ENCODE data around the gene INTS15.

INTS15 gene

GRCh38 chr7:6640246-6640721 is 50.5 kb downstream of the INTS15 start:
- in situ Hi-C loops (cut with MboI; ENCODE audit: low sequenced_read_pairs): loop anchor here (25.0 kb wide), 1 partner anchor 97 kb away; no protein-coding TSS in a partner anchor

GRCh38 chr7:6641305-6642035 is 51.6 kb downstream of the INTS15 start:
- in situ Hi-C loops (cut with MboI; ENCODE audit: low sequenced_read_pairs): loop anchor here (25.0 kb wide), 1 partner anchor 96 kb away; no protein-coding TSS in a partner anchor

- in situ Hi-C loops (cut with MboI; ENCODE audit: low sequenced_read_pairs): loop anchor here (25.0 kb wide), 1 partner anchor 95 kb away; no protein-coding TSS in a partner anchor
Observed at GRCh38 chr7:6642239-6642839, 52.5 kb downstream of the INTS15 start.

DNA sequence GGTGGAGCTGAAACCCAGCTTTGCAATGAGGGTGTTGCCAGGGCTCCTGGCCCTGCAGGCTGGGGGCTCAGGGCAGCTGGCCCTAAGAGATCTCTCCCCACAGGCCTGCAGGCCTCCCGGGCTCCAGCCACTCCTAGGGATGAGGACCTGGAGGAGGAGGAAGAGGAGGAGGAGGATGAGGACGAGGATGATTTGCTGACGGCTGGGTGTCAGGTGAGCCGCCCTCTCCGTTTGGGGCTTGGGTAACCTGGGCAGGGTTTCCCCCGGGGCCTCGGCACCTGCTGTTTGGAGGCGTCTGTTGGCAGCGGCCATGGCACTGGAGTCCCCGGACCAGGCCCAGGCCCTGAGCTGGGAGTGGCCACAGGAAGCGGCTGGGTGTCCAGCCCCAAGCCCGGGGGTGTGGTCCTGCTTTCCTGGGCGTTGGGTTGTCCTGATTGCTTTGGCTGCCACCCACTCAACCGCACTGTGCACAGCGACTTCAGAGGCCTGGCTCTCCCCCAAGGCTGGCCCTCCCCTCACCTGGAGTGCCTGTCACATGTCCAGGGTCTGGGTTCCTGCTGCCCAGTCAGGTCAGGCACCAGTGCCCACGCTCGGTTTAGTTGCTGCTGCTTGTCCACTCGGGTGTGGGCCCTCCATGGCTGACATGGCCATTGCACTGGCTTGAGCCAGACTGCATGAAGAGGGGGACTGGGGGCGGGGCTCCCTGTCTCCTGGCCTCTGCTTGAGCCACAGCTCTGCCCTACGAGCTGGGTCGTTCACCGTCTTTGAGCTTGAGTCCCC is 53.2 kb downstream of the INTS15 start:
- in situ Hi-C loops (cut with MboI; ENCODE audit: low sequenced_read_pairs): loop anchor here (25.0 kb wide), 1 partner anchor 94 kb away; no protein-coding TSS in a partner anchor

DNA sequence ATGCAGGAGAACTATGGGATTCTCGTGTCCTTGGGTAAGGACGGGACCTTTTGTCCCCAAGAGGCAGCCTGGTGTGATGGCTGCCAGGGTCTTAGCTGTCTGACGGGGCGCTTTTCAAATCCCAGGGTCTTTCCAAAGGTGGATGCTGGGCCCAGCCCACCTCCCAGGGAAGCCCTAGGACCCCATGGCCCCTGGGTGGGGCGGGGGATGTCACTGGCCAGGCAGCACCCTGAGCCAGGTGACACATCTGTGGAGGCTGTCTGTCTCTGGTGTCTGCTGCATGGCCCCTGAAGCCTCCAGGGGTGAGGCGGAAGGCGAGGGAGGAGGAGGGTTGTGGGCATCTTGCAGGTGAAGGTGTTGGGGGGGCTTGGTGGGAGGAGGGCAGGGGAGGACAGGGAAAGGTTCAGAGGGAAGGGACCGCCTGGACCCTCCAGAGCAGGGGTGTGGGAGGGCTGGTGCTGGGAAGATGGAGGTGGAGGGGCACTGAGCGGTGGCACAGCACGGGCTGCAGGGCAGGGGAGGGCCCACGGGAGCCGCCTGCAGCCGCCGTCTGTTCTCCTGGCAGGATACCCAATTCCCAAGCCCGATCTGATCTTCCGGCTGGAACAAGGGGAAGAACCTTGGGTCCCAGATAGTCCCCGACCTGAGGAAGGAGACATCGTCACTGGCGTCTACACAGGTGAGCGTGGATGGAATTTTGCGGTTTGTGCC is 54.2 kb downstream of the INTS15 start:
- in situ Hi-C loops (cut with MboI; ENCODE audit: low sequenced_read_pairs): loop anchor here (25.0 kb wide), 1 partner anchor 93 kb away; no protein-coding TSS in a partner anchor

- in situ Hi-C loops (cut with MboI; ENCODE audit: low sequenced_read_pairs): loop anchor here (25.0 kb wide), 1 partner anchor 93 kb away; no protein-coding TSS in a partner anchor
Observed at GRCh38 chr7:6644728-6645127, 54.9 kb downstream of the INTS15 start.

DNA sequence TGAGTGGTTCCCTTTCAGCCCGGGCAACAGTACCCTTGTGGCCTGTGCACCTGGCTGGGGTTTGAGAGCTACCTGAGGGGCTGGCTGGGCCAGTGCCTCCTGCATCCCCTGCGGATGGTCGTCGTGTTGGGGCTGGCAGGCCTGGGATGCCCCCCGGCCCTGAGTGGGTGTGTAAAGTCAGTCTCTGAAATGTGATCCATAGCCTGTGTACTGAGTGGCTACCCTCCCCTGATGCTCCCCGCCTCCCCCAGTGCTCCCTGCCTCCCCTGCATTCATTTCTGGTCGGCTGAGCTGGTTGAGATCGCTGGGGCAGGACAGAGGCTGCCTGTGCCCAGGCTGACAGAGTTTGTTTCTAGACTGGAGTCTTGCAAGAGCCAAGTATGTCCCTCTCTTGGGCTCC is 56.6 kb downstream of the INTS15 start:
- in situ Hi-C loops (cut with MboI; ENCODE audit: low sequenced_read_pairs): loop anchor here (25.0 kb wide), 1 partner anchor 91 kb away; no protein-coding TSS in a partner anchor

DNA sequence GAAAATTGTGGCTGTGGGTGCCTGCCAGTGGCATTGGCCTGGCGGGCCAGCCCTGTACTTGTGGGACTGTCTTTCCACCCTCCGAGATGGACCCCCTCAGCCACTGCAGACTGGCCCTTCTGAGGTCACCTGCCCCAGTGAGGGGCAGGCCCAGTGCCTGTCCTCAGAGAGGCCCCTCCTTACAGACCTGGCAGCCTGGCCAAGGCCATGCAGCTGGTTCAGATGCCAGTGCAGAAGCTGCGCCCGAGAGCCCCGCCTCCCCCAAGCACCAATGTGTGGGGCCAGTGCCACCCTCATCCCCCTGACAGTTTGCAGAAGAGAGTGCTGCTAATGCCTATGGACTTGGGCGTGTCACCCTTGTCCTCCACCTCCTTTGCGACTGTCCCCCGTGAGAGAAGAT is 57.3 kb downstream of the INTS15 start:
- in situ Hi-C loops (cut with MboI; ENCODE audit: low sequenced_read_pairs): loop anchor here (25.0 kb wide), 1 partner anchor 90 kb away; no protein-coding TSS in a partner anchor

GRCh38 chr7:6647541-6647940 is 57.7 kb downstream of the INTS15 start:
- in situ Hi-C loops (cut with MboI; ENCODE audit: low sequenced_read_pairs): loop anchor here (25.0 kb wide), 1 partner anchor 90 kb away; no protein-coding TSS in a partner anchor

DNA sequence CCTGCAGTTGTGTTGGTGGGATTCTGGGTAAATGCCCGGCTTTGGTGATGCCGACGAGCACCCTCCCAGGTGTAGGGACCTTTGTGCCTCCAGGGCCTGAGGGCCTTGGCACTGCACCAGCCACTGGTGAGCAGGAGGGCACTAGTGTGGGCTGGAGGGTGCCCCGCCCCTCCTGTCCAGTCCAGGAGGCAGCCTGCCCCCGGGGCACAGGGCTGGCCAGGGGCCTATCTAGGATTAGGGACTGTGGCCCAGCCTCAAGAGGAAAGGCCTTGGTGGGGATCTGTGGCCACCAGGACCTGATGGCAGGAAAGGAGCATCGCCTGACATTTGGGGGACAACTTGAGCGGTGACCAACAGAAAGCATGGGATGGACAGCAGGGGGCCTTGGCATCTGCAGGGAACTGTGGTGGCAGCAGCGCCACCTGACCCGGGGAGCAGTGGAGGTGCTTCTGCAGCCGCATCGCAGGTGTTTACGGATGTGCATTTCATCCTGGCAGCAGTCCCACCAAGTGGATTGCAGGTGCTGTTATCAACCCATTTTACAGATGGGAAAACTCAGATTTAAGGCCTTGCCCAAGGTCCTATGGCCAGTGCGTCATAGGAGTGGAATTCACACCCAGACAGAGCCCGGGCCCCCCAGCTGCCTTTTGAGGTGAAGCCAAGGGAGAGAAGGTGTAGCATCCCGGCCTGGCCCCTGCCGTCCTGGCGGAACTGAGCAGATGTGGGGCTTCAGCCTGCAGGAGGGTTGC is 58.4 kb downstream of the INTS15 start:
- in situ Hi-C loops (cut with MboI; ENCODE audit: low sequenced_read_pairs): loop anchor here (25.0 kb wide), 1 partner anchor 89 kb away; no protein-coding TSS in a partner anchor

- in situ Hi-C loops (cut with MboI; ENCODE audit: low sequenced_read_pairs): loop anchor here (25.0 kb wide), 1 partner anchor 89 kb away; no protein-coding TSS in a partner anchor
Observed at GRCh38 chr7:6648815-6649104, 58.9 kb downstream of the INTS15 start.

- in situ Hi-C loops (cut with MboI; ENCODE audit: low sequenced_read_pairs): loop anchor here (25.0 kb wide), 1 partner anchor 88 kb away; no protein-coding TSS in a partner anchor
Observed at GRCh38 chr7:6649241-6649961, 59.6 kb downstream of the INTS15 start.

GRCh38 chr7:6650086-6650485 is 60.3 kb downstream of the INTS15 start:
- in situ Hi-C loops (cut with MboI; ENCODE audit: low sequenced_read_pairs): no loop called here

DNA sequence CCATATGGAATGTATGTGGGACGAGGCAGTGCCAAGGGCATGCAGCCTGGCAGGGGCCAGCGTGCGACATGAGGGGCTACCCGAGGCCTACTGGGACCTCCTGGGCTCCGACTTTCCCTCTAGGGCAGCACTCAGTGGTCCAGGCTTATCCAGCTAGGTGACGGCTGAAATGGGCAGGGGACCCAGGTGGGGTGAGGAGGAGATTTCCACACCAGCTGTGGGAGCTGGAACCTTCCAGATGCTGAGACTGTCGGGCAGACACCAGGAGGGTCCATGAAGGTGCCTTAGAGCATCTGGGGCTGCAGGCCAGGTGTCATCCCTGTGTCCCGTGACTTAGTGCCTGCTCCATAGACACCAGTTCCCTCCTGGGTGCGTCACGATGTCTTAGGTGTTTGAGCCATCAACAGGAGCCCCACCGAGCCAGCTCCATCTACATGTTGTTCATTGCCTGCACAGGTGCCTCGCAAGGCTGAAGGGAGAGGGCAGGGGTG is 60.7 kb downstream of the INTS15 start:
- in situ Hi-C loops (cut with MboI; ENCODE audit: low sequenced_read_pairs): no loop called here

GRCh38 chr7:6651851-6652445 is 62.1 kb downstream of the INTS15 start:
- in situ Hi-C loops (cut with MboI; ENCODE audit: low sequenced_read_pairs): no loop called here

- in situ Hi-C loops (cut with MboI; ENCODE audit: low sequenced_read_pairs): no loop called here
Observed at GRCh38 chr7:6652446-6653011, 62.7 kb downstream of the INTS15 start.

DNA sequence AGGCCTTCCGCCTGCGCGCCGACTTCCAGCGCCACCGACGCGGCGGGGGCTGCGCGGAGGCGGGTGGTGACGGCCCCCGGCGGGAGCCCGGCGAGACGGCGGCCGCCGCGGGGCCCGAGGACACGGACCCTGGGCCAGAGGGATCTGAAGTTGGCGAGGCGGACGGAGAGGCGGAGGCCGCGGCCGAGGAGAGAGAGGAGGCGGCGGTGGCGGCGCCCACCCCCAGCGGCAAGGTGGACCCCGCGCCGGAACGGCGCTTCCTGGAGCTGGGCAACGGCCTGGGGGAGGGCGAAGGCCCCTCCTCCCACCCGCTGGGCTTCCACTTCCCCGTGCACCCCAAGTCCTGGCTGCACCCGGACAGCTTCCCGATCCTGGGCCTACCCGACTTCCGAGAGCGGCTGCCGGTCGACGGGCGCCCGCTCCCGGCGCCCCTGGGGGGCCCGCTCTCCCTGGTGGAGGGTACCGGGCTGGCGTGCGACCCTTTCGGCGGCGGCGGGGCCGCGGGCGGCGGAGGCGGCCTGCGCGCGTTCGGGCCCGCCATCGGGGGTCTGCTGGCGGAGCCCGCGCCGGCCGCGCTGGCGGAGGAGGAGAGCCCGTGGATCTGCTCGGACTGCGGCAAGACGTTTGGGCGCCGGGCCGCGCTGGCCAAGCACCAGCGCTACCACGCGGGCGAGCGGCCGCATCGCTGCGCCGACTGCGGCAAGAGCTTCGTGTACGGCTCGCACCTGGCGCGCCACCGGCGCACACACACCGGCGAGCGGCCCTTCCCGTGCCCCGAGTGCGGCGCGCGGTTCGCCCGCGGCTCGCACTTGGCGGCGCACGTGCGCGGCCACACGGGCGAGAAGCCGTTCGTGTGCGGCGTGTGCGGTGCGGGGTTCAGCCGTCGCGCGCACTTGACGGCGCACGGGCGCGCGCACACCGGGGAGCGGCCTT is 63.5 kb downstream of the INTS15 start:
- in situ Hi-C loops (cut with MboI; ENCODE audit: low sequenced_read_pairs): no loop called here
